Limb (tissue), 2 donors: ENCODE results near the gene CAST.
A peak's percentile ranks its signal among the peaks of the same experiment; 100 is the strongest.
"Not testable (repeated sequence)": the region's sequence is repeated elsewhere in the genome, so short reads cannot be mapped to it uniquely, and the experiment has no call there.

Source experiments
- DNase-seq, 2 donors: peaks; one replicate each; pipeline ENCODE4 v3.0.0-alpha.2; 2016; ENCODE audit errors: extremely low spot score in 2 of 2

Gene CAST

DNA sequence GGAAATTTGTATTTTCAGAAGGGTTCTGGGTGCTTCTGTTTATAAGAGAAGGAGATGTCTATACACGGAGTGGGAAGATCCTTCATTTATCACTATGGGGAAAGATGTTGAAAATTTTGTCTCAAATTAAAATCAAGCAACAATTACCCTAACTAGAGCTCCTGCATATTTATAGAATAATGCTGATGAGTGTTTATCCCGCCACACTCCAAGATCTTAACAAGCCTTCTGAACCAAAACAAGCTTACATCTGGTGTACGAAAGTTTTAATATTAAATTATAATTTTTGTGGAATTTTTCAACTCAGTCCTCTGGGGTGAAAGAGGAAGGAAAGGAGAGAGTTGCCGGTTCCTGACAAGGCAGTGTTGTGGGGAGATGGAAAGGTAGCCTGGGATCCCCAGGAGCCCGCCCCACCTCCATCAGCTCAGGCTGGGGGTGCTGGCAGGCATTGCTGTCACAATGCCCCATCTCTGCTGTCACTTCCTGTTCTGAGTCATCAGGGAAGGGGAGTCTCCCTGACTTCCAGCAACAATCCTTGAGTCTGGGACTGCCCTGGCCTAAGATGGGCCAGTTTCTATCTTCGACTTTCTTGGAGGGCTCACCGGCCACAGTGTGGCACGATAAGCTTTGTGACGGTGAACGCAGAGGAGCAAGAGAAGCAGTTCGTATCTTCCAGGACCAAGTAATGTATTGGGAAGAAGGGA is 81.0 kb downstream of the CAST start:
- DNase-seq = no peak

DNA sequence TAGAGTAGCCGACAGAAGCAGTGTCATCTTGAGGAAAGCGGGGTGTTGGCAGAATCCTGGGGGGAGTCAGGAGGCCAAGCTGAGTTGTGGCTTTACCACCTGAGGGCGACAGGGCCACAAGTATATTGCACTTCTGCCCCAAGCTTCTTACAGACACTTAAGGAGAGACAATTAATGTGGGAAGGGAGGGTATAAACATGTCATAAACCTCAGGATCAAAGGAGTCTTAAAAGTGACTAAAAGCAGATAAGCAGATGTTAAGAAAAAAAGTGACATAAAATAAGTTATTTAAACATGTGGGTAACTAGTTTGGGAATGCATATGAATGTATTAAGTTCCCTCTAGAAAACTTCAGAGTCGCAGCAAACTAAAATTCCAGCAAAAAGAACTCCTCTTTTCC is 81.6 kb downstream of the CAST start:
- no peak for DNase-seq

- not testable (repeated sequence) for DNase-seq
Measured at GRCh38 chr5:96744218-96744617, 82.0 kb downstream of the CAST start.

- DNase-seq = no peak
Measured at GRCh38 chr5:96745025-96745424, 82.8 kb downstream of the CAST start.

- DNase-seq = no peak
Measured at GRCh38 chr5:96745844-96746531, 83.8 kb downstream of the CAST start.

DNA sequence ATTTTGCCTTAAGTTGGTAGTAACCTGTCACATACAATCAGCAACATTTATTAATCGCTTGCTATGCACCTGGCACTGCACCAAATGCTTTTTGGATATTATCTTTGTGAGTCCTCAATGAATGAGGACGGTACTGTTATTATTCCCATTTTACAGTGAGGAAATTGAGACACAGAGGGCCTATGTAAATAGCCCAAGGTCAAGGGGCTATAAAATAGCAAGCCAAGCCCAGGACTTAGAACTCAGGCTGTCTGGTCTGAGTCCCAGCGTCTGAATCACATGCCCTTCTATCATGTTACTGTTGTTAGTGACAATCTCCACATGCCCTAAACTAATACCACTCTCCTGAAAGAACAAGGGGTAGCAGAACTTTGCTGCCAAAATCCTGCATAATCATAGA is 85.5 kb downstream of the CAST start:
- DNase-seq = no peak

DNA sequence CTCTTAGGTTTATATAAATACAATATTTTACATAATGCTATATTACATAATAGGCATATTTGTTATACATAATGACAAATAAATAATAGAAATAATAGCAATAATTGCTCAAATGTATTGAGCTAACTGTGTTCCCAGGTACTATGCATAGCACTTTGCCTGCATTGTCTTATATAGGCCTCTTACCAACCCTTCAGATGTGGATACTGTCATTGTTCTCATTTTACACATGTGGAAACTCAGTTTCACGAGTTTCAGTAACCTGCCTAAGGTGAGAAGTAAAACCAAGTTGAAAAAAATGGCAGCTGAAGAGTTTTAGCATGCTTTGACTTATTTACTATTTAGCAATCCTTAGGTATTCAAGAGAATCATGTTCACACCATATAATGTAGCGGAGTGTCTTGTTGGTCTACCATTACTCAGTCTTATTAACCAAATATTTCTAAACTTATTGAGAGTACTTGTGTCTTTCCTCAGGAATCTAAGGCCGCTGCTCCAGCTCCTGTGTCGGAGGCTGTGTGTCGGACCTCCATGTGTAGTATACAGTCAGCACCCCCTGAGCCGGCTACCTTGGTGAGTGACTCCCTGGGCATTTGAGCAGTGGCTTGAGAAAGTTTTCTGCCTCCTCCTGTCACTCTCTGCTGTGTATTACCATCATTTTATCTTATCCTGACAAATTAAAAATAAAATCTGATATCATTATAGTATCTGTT is 88.1 kb downstream of the CAST start:
- DNase-seq = no peak

- DNase-seq = no peak
Measured at GRCh38 chr5:96751203-96752169, 89.3 kb downstream of the CAST start.

DNA sequence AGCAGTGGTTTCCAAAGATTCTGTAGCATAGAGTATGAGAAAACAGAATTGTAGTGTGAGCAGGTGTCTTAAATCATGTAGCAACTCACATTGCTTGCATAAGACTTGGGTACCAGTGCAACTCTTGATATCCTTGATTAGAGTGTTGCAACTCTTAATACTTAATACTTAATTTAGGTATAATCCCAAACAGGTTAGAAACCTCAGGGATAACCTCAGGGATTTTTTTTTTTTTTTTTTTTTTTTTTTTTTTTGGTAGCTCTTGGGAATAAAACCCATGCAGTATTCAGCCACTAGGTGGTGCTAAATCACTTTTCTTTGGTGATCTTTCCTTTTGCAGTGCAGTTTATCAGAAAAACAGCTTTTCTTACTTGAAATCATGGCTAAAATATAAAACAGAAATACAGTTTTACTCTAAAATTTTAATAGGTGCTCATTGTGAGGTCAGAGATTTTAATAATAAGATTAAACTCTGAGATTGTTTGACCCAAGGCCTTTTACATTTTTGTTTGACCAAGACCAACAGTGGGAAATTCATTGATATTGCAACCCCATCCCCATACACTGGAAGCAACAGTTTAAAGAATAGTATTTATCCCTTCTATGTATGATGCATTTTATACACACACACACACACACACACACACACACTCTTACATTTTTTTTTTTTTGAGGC is 90.3 kb downstream of the CAST start:
- peak in 1 of 2 donors; percentile 74 for DNase-seq

- no peak for DNase-seq
Measured at GRCh38 chr5:96753017-96753397, 90.8 kb downstream of the CAST start.

DNA sequence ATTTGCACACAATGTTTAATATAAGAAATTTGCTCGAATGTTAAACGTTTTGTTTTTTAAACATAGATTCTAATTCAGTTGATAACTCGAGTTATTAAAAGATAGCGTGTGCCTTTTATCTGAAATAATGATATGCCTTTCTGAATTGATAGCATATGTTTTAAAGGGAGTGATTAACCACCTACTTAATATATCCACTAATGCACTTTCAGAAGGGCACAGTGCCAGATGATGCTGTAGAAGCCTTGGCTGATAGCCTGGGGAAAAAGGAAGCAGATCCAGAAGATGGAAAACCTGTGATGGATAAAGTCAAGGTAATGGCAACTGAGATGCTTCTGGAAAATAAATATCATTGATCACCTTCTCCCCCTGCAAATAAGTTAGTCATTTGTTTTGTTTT is 91.7 kb downstream of the CAST start:
- no peak for DNase-seq

GRCh38 chr5:96755851-96756250 is 93.7 kb downstream of the CAST start:
- DNase-seq = no peak

DNA sequence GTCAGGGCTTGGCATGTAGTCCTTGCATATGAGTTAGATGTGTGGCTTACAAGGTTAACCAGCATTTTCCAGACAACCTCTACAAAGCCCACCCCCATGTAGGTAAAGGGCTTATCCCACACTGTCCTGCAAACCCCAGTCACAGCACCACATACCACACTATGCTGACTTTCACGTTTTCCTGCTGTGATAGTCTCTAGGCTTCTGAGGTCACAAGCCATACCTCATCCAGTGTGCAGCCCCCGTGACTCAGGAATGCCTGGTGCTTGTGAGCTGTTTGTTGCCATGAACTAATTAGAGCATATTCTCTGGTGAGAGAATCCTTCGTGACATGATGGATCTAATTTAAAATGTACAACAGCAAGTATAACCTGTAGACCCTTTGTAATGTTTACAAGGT is 94.8 kb downstream of the CAST start:
- no peak for DNase-seq

- no peak for DNase-seq
Measured at GRCh38 chr5:96758621-96759020, 96.4 kb downstream of the CAST start.

- no peak for DNase-seq
Measured at GRCh38 chr5:96761618-96762017, 99.4 kb downstream of the CAST start.

- no peak for DNase-seq
Measured at GRCh38 chr5:96763026-96763425, 100.8 kb downstream of the CAST start.

DNA sequence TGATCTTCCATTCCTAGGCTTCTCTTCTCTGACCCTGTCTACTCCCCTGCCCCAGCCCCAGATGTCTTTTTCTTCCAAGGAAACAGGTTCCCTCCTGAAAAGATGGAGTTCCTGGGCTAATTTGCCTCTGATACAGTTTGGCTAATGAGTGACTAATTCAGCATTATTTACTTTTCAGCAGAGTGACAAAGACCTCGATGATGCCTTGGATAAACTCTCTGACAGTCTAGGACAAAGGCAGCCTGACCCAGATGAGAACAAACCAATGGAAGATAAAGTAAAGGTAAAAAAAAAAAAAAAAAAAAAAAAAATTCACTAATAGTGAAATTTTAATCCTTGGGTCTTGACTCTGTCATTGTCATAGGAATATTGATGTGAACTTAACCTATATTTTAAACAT is 102.9 kb downstream of the CAST start:
- DNase-seq = no peak

GRCh38 chr5:96768708-96769251 is 106.6 kb downstream of the CAST start:
- no peak for DNase-seq

- no peak for DNase-seq
Measured at GRCh38 chr5:96771395-96771794, 109.2 kb downstream of the CAST start.

- no peak for DNase-seq
Measured at GRCh38 chr5:96772111-96772510, 109.9 kb downstream of the CAST start.

GRCh38 chr5:96772542-96772941 is 110.4 kb downstream of the CAST start:
- no peak for DNase-seq
